Muscle of leg (tissue), 11 donors: ENCODE results near the gene DMAP1. TPM values are rescaled to one million over a fixed set of nuclear protein-coding genes. Genes with fewer than 3 reads are reported as not detected.

Experiments
- DNase-seq: peaks from one replicate; pipeline ENCODE4 v3.0.0; 2013
- H3K27ac ChIP-seq: one replicate; pipeline ENCODE4 v1.5.1; 2013; ENCODE audit warnings: mild to moderate bottlenecking, low read length, control low read depth
- H3K27me3 ChIP-seq: one replicate; pipeline ENCODE4 v1.6.1; 2013; ENCODE audit warnings: low read length; ENCODE audit not compliant: control insufficient read depth, insufficient read depth
- H3K36me3 ChIP-seq: one replicate; pipeline ENCODE4 v1.6.1; 2013; ENCODE audit warnings: low read length; ENCODE audit not compliant: control insufficient read depth, insufficient read depth
- H3K4me1 ChIP-seq: one replicate; pipeline ENCODE4 v1.6.1; 2013; ENCODE audit warnings: low read length; ENCODE audit not compliant: control insufficient read depth, insufficient read depth
- H3K4me3 ChIP-seq: one replicate; pipeline ENCODE4 v1.5.1; 2013; ENCODE audit warnings: low read length, control low read depth
- H3K9me3 ChIP-seq: replicated peaks from 2 replicates; pipeline ENCODE4 v1.6.1; 2013; ENCODE audit warnings: low read depth, low read length; ENCODE audit not compliant: control insufficient read depth
- WGBS: methylation state at CpG from one replicate; pipeline ENCODE4 v1.1.5; 2013; ENCODE audit warnings: missing lambda C conversion rate; ENCODE audit not compliant: insufficient coverage; 5-methylcytosine and 5-hydroxymethylcytosine counted together
- polyA plus RNA-seq, 8 donors: library from polyadenylated mRNA; unstranded; fragments of 120-200 nt; gene quantifications; one replicate each; pipeline versions ENCODE4 v1.2.1 to v1.2.3, GENCODE V29; 2013; ENCODE audit warnings: inconsistent platforms in 1 of 8, low replicate concordance in 1 of 8; ENCODE audit not compliant: insufficient read length in 8 of 8, insufficient read depth in 1 of 8
- total RNA-seq: library from RNA; stranded (reverse); fragments of 120-200 nt; gene quantifications from one replicate; pipeline ENCODE4 v1.2.4, GENCODE V29; 2013

The DMAP1 gene
- total and polyA plus RNA-seq, 9 donors = 12.1 to 44.5 (median 37.3) TPM

- no peaks in the 10 kb centered on the region for H3K27me3 ChIP-seq
- peaks cover 16% of the 10 kb centered on the region for H3K4me1 ChIP-seq
- no peaks in the 10 kb centered on the region for H3K9me3 ChIP-seq
- H3K36me3 ChIP-seq = peaks cover 30% of the 10 kb centered on the region
- H3K27ac ChIP-seq = no peak overlapping the region
- no peak overlapping the region for H3K4me3 ChIP-seq
- DNase-seq = no peak
- 87% methylated on average over 1 of the region's 1 CpG for WGBS
Observed at GRCh38 chr1:44251486-44251885, 38.2 kb downstream of the DMAP1 start.

GRCh38 chr1:44251989-44252671 is 38.9 kb downstream of the DMAP1 start:
- Histone ChIP-seq H3K36me3 (peaks cover 24% of the 10 kb centered on the region), H3K9me3 (no peaks in the 10 kb centered on the region), H3K4me1 (peaks cover 16% of the 10 kb centered on the region), H3K4me3 (no peak overlapping the region), H3K27me3 (no peaks in the 10 kb centered on the region), H3K27ac (no peak overlapping the region)
- WGBS = 87% methylated on average over 14 of the region's 23 CpGs
- DNase-seq = no peak

GRCh38 chr1:44254392-44254910 is 41.2 kb downstream of the DMAP1 start:
- Histone ChIP-seq H3K4me1 (peaks cover 15% of the 10 kb centered on the region), H3K36me3 (peaks cover 15% of the 10 kb centered on the region), H3K4me3 (no peak overlapping the region), H3K27ac (no peak overlapping the region), H3K9me3 (no peaks in the 10 kb centered on the region), H3K27me3 (no peaks in the 10 kb centered on the region)
- whole genome bisulfite sequencing = 93% methylated on average over 4 of the region's 4 CpGs
- DNase-seq = no peak

- Histone ChIP-seq H3K27ac (no peak overlapping the region), H3K36me3 (peaks cover 13% of the 10 kb centered on the region), H3K4me1 (peaks cover 10% of the 10 kb centered on the region), H3K9me3 (no peaks in the 10 kb centered on the region), H3K4me3 (no peak overlapping the region), H3K27me3 (no peaks in the 10 kb centered on the region)
- 57% methylated on average over 1 of the region's 10 CpGs for WGBS
- no peak for DNase-seq
Observed at GRCh38 chr1:44256762-44257554, 43.7 kb downstream of the DMAP1 start.

- Histone ChIP-seq H3K36me3 (peaks cover 10% of the 10 kb centered on the region), H3K27me3 (no peaks in the 10 kb centered on the region), H3K4me1 (peaks cover 16% of the 10 kb centered on the region), H3K4me3 (no peak overlapping the region), H3K9me3 (no peaks in the 10 kb centered on the region), H3K27ac (no peak overlapping the region)
- 86% methylated on average over 1 of the region's 2 CpGs for WGBS
- no peak for DNase-seq
Observed at GRCh38 chr1:44259090-44259489, 45.8 kb downstream of the DMAP1 start.

- no peak for DNase-seq
- WGBS = 79% methylated on average over 3 of the region's 4 CpGs
- no peaks in the 10 kb centered on the region for H3K27me3 ChIP-seq
- H3K4me3 ChIP-seq = no peak overlapping the region
- peaks cover 10% of the 10 kb centered on the region for H3K36me3 ChIP-seq
- no peak overlapping the region for H3K27ac ChIP-seq
- peaks cover 16% of the 10 kb centered on the region for H3K4me1 ChIP-seq
- no peaks in the 10 kb centered on the region for H3K9me3 ChIP-seq
Observed at GRCh38 chr1:44260792-44261170, 47.5 kb downstream of the DMAP1 start.

- WGBS = 70% methylated on average over 19 of the region's 27 CpGs
- Histone ChIP-seq H3K27me3 (no peaks in the 10 kb centered on the region), H3K9me3 (no peaks in the 10 kb centered on the region), H3K4me3 (no peak overlapping the region), H3K36me3 (peaks cover 10% of the 10 kb centered on the region), H3K4me1 (peaks cover 16% of the 10 kb centered on the region), H3K27ac (no peak overlapping the region)
- peak; percentile 25 for DNase-seq
Observed at GRCh38 chr1:44261171-44261817, 48.0 kb downstream of the DMAP1 start.

GRCh38 chr1:44261962-44262361 is 48.7 kb downstream of the DMAP1 start:
- Histone ChIP-seq H3K27ac (no peak overlapping the region), H3K4me3 (no peak overlapping the region), H3K36me3 (peaks cover 10% of the 10 kb centered on the region), H3K27me3 (no peaks in the 10 kb centered on the region), H3K4me1 (peaks cover 16% of the 10 kb centered on the region), H3K9me3 (no peaks in the 10 kb centered on the region)
- no peak for DNase-seq
- 100% methylated on average over 1 of the region's 5 CpGs for WGBS

- no peak overlapping the region for H3K27ac ChIP-seq
- DNase-seq = no peak
- H3K4me3 ChIP-seq = no peak overlapping the region
- no peaks in the 10 kb centered on the region for H3K9me3 ChIP-seq
- 100% methylated on average over 4 of the region's 6 CpGs for whole genome bisulfite sequencing
- H3K27me3 ChIP-seq = no peaks in the 10 kb centered on the region
- peaks cover 16% of the 10 kb centered on the region for H3K4me1 ChIP-seq
- H3K36me3 ChIP-seq = peaks cover 10% of the 10 kb centered on the region
Observed at GRCh38 chr1:44262414-44262813, 49.1 kb downstream of the DMAP1 start.
